ENCODE data around the gene HSF5. TPM values are rescaled to one million over a fixed set of nuclear protein-coding genes. Genes with fewer than 3 reads are reported as not detected.
"Not testable (repeated sequence)": the region's sequence is repeated elsewhere in the genome, so short reads cannot be mapped to it uniquely, and the experiment has no call there.

HSF5 gene
- total RNA-seq, 1 experiment from 2014 or later = not detected

DNA sequence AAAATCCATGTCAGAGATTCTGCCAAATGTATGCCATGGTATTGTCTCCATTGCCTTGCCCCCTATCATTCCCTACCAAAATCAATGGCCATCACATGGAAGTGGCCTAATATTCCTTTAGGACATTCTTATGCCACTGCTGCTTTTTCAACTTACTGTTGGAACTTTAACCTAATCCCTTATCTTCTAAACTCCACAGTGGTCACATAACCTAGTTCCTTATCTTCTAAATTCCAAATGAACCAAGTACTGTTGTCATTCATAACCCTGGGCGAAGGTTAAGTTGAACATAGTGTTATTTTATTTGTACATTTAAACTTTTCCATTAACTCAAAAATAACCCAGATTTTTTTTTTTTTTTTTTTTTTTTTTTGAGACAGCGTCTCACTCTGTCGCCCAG, 3.6 kb downstream of the HSF5 start:
- no TSS peak for BruUV-seq (replicated peaks)
- Histone ChIP-seq H3F3A (ENCODE audit: low read length, unreplicated experiment) (no peaks in the 10 kb centered on the region), H3K36me3 (ENCODE audit: low read depth, low read length) (no peaks in the 10 kb centered on the region), H3K4me3 (ENCODE audit: low read length) (no peak overlapping the region), H3K27ac (ENCODE audit: low read length) (no peak overlapping the region), H3K27me3 (ENCODE audit: low read length) (no peaks in the 10 kb centered on the region), H3K9me2 (replicated peaks; ENCODE audit: low read length) (no peaks in the 10 kb centered on the region), H3K4me2 (ENCODE audit: low read length) (no peak overlapping the region), H4K20me1 (ENCODE audit: low read length) (no peaks in the 10 kb centered on the region), H3K4me1 (ENCODE audit: insufficient read depth, low read length) (no peaks in the 10 kb centered on the region), H3K79me2 (ENCODE audit: low read length) (no peaks in the 10 kb centered on the region), H3K9me3 (ENCODE audit: low read length) (no peaks in the 10 kb centered on the region), H2AFZ (ENCODE audit: low read length) (no peak overlapping the region), H3K9ac (ENCODE audit: low read length) (no peak overlapping the region)
- CTCF ChIA-PET = no interaction called here
- intact Hi-C loops (cut with micrococcal nuclease) = no loop called here
- POLR2A ChIA-PET (ENCODE audit: unreplicated experiment) = no interaction called here
- TF ChIP-seq, protein P1, sequence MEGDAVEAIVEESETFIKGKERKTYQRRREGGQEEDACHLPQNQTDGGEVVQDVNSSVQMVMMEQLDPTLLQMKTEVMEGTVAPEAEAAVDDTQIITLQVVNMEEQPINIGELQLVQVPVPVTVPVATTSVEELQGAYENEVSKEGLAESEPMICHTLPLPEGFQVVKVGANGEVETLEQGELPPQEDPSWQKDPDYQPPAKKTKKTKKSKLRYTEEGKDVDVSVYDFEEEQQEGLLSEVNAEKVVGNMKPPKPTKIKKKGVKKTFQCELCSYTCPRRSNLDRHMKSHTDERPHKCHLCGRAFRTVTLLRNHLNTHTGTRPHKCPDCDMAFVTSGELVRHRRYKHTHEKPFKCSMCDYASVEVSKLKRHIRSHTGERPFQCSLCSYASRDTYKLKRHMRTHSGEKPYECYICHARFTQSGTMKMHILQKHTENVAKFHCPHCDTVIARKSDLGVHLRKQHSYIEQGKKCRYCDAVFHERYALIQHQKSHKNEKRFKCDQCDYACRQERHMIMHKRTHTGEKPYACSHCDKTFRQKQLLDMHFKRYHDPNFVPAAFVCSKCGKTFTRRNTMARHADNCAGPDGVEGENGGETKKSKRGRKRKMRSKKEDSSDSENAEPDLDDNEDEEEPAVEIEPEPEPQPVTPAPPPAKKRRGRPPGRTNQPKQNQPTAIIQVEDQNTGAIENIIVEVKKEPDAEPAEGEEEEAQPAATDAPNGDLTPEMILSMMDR (conservative IDR thresholded peaks at IDR 0.05; ENCODE audit: low read depth, low read length) = no peak
- TF ChIP-seq EZH2 (IDR thresholded peaks at IDR 0.05; ENCODE audit: low read length, unreplicated experiment) = no peak
- TF ChIP-seq EZH2phosphoT487 (IDR thresholded peaks at IDR 0.05; ENCODE audit: borderline replicate concordance, low read length) = no peak
- DNase-seq (no peak), ATAC-seq (no peak)

DNA sequence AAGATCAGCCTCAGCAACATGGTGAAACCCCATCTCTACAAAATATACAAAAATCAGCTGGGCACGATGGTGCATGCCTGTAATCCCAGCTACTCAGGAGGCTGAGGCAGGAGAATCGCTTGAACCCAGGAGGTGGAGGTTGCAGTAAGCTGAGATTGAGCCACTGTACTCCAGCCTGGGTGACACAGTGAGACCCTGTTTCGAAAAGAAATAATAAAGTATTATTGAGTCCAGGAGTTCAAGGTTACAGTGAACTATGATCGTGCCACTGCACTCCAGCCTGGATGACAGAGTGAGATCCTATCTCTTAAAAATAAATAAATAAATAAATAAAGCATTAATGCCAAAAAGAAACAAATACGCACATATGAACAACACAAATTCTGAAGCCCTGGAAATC, 6.4 kb downstream of the HSF5 start:
- BruUV-seq (replicated peaks); CTCF ChIA-PET: not testable (repeated sequence)

DNA sequence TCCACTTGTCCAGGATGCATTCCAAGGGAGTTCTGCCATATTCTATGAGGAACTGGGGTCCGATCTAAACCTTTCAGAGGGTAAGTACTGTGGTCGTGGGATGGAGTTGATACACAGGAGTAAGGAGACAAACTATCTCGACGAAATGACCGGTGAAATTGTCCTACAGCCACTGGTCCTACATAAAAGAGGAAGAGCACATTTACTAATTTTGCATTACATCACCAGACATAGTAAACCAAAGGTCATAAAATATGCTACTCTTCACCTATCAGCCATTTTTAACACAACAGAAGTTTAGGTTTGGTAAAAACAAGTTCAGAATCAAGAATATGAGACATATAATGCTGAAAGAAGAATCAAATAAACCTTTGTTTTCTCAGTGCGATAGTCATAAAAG, 8.1 kb downstream of the HSF5 start:
- Histone ChIP-seq H4K20me1 (ENCODE audit: low read length) (no peaks in the 10 kb centered on the region), H3K9ac (ENCODE audit: low read length) (no peak overlapping the region), H2AFZ (ENCODE audit: low read length) (no peak overlapping the region), H3K79me2 (ENCODE audit: low read length) (no peaks in the 10 kb centered on the region), H3K27me3 (ENCODE audit: low read length) (peaks cover 8% of the 10 kb centered on the region), H3K36me3 (ENCODE audit: low read depth, low read length) (no peaks in the 10 kb centered on the region), H3K4me3 (ENCODE audit: low read length) (no peak overlapping the region), H3K27ac (ENCODE audit: low read length) (no peak overlapping the region), H3K4me1 (ENCODE audit: insufficient read depth, low read length) (no peaks in the 10 kb centered on the region), H3K4me2 (ENCODE audit: low read length) (no peak overlapping the region), H3K9me3 (ENCODE audit: low read length) (no peaks in the 10 kb centered on the region), H3F3A (ENCODE audit: low read length, unreplicated experiment) (no peaks in the 10 kb centered on the region), H3K9me2 (replicated peaks; ENCODE audit: low read length) (no peaks in the 10 kb centered on the region)
- ATAC-seq (no peak), DNase-seq (no peak)
- intact Hi-C loops (cut with micrococcal nuclease) = no loop called here
- ChIA-PET CTCF (no interaction called here), POLR2A (ENCODE audit: unreplicated experiment) (no interaction called here)
- BruUV-seq (replicated peaks) = no TSS peak
- no peak for TF ChIP-seq EZH2phosphoT487 (IDR thresholded peaks at IDR 0.05; ENCODE audit: borderline replicate concordance, low read length)
- TF ChIP-seq, protein P1 (conservative IDR thresholded peaks at IDR 0.05; ENCODE audit: low read depth, low read length) = no peak
- TF ChIP-seq EZH2 (IDR thresholded peaks at IDR 0.05; ENCODE audit: low read length, unreplicated experiment) = no peak

More for the DNA sequence above, 6.4 kb downstream of the HSF5 start:
- ATAC-seq; DNase-seq; H3K9me2 ChIP-seq (replicated peaks; ENCODE audit: low read length); intact Hi-C loops (cut with micrococcal nuclease); H3K79me2 ChIP-seq (ENCODE audit: low read length); H3K27ac ChIP-seq (ENCODE audit: low read length); H3K9ac ChIP-seq (ENCODE audit: low read length); H3K27me3 ChIP-seq (ENCODE audit: low read length); H3K4me2 ChIP-seq (ENCODE audit: low read length); POLR2A ChIA-PET (ENCODE audit: unreplicated experiment); H2AFZ ChIP-seq (ENCODE audit: low read length); H3F3A ChIP-seq (ENCODE audit: low read length, unreplicated experiment); H3K4me1 ChIP-seq (ENCODE audit: insufficient read depth, low read length); H3K4me3 ChIP-seq (ENCODE audit: low read length); H3K36me3 ChIP-seq (ENCODE audit: low read depth, low read length); H4K20me1 ChIP-seq (ENCODE audit: low read length); H3K9me3 ChIP-seq (ENCODE audit: low read length): not testable (repeated sequence)
